ENCODE measurements around the gene YBX2. TPM values are rescaled to one million over a fixed set of nuclear protein-coding genes. Genes with fewer than 3 reads are reported as not detected.
A peak's percentile ranks its signal among the peaks of the same experiment; 100 is the strongest.

The YBX2 gene
- total and polyA plus RNA-seq, 2 donors (not counting 1 experiment from before 2014, with no cell fraction given) = 0.15 to 0.22 TPM

GRCh38 chr17:7239091-7240027 is 55.1 kb downstream of the YBX2 start, which contains the start of gene PHF23:
Gene PHF23 (minus strand): TSS chr17:7239457. CDS start chr17:7239279, 178 bp downstream.
- intact Hi-C loops (cut with micrococcal nuclease) = loop anchor here (1.0 to 5.0 kb wide), 7 partner anchors 20 to 447 kb away; partner anchors contain the start of genes ACADVL, DLG4, EIF5A and SENP3
- Histone ChIP-seq H3K4me1 (ENCODE audit: control insufficient read depth in 2 of 2, insufficient read depth in 2 of 2, low read length in 2 of 2) (peaks cover 42 to 49% of the 10 kb centered on the region in 2 donors), H2AFZ (ENCODE audit: insufficient read depth, low read depth, low read length, poor library complexity, severe bottlenecking) (peak within 1 kb of the TSS; percentile 65), H4K20me1 (ENCODE audit: control insufficient read depth, insufficient read depth, low read length, poor library complexity, severe bottlenecking) (peaks cover 22% of the 10 kb centered on the region), H3K4me3 (ENCODE audit: control extremely low read depth in 1 of 5, extremely low read depth in 1 of 5, insufficient read depth in 1 of 5, low read depth in 2 of 5, low read length in 4 of 5) (peak within 1 kb of the TSS; percentile 74 to 97 (median 75)), H3K36me3 (replicated peaks in 1 of 2; ENCODE audit: control extremely low read depth in 1 of 2, control insufficient read depth in 1 of 2, extremely low read depth in 1 of 2, insufficient read depth in 2 of 2, low read length in 1 of 2) (peaks cover 0 to 27% of the 10 kb centered on the region in 2 experiments), H3K4me2 (replicated peaks; ENCODE audit: low read depth, low read length, poor library complexity, severe bottlenecking) (peak within 1 kb of the TSS; percentile 79), H3K27me3 (replicated peaks in 1 of 4; ENCODE audit: control extremely low read depth in 1 of 4, control insufficient read depth in 3 of 4, insufficient read depth in 4 of 4, low read length in 3 of 4) (no peaks in the 10 kb centered on the region), H3K9me3 (ENCODE audit: control extremely low read depth in 1 of 3, control insufficient read depth in 2 of 3, insufficient read depth in 1 of 3, low read length in 2 of 3) (no peaks in the 10 kb centered on the region), H3K9ac (ENCODE audit: low read length) (peak within 1 kb of the TSS; percentile 94), H3K79me2 (ENCODE audit: control insufficient read depth, insufficient read depth, low read length) (peaks cover 42% of the 10 kb centered on the region), H3K27ac (ENCODE audit: low read length in 2 of 2) (peak within 1 kb of the TSS; percentile 55 to 97)
- H3K4me3 Mint-ChIP-seq = peak within 1 kb of the TSS; percentile 98
- TF ChIP-seq EZH2 (IDR thresholded peaks at IDR 0.05; ENCODE audit: borderline replicate concordance, insufficient read depth, low read depth, low read length, poor library complexity, severe bottlenecking) = no peak
- H3K27ac Mint-ChIP-seq = peak within 1 kb of the TSS; percentile 100
- ChIA-PET CTCF (interaction anchor here (0.5 to 5.0 kb wide), 5 partner anchors 10 to 373 kb away, joined by 3 to 36 read pairs (median 5); partner anchors contain the start of genes ACADVL, CTDNEP1, DLG4 and ELP5), POLR2A (interaction anchor here (0.6 to 13.1 kb wide), 8 partner anchors 11 to 1008 kb away, joined by 3 to 157 read pairs (median 4); partner anchors contain the start of genes ACADVL, CTC1, CTDNEP1 and DLG4)
- peaks cover 61% of the 10 kb centered on the region for H3K4me1 Mint-ChIP-seq
- no peaks in the 10 kb centered on the region for H3K27me3 Mint-ChIP-seq
- WGBS (ENCODE audit: insufficient coverage) = under 1% methylated on average over 53 of the region's 72 CpGs
- DNase-seq (peak; percentile 98), ATAC-seq (ENCODE audit: low read depth) (peak; percentile 64)
- no peaks in the 10 kb centered on the region for H3K9me3 Mint-ChIP-seq (ENCODE audit: insufficient read depth)

DNA sequence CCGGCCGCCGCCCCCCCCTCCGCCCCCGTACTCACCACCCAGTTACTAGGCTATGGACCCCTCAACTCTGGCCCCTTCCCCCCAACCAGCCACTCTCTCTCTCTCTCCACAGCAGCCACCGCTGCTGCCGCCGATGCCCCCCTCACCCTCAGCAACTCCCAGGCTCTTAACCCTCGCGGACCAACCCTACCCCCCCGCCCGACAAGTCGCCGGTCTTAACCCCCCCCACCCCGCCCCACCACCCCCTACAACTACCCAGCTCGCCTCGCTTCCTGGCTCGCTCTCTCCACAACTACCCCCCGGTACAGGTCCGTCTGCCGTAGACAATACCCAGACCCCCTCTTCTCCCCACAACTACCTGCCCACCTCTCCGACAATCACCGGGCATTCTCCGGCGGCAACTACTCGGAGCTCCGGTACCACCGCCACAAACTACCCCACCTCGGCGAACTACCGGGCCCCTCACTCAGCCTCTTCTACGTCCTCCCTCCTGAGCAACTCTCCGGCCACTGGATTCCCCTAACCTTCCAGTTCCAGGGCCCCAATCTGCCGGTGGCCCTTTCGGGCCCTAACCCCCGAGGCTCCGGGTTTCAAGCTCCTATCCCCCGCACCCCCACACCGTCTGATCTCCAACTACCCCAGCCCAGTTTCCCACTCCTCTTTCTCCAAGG is 55.9 kb downstream of the YBX2 start:
- Histone ChIP-seq H3K9me3 (ENCODE audit: control extremely low read depth in 1 of 3, control insufficient read depth in 2 of 3, insufficient read depth in 1 of 3, low read length in 2 of 3) (no peaks in the 10 kb centered on the region), H3K27me3 (replicated peaks in 1 of 4; ENCODE audit: control extremely low read depth in 1 of 4, control insufficient read depth in 3 of 4, insufficient read depth in 4 of 4, low read length in 3 of 4) (no peaks in the 10 kb centered on the region), H3K79me2 (ENCODE audit: control insufficient read depth, insufficient read depth, low read length) (peaks cover 50% of the 10 kb centered on the region), H3K9ac (ENCODE audit: low read length) (peak overlapping the region; percentile 94), H3K27ac (ENCODE audit: low read length in 2 of 2) (peak overlapping the region; percentile 55 to 85), H3K4me2 (replicated peaks; ENCODE audit: low read depth, low read length, poor library complexity, severe bottlenecking) (peak overlapping the region; percentile 79), H2AFZ (ENCODE audit: insufficient read depth, low read depth, low read length, poor library complexity, severe bottlenecking) (peak overlapping the region; percentile 65), H3K36me3 (replicated peaks in 1 of 2; ENCODE audit: control extremely low read depth in 1 of 2, control insufficient read depth in 1 of 2, extremely low read depth in 1 of 2, insufficient read depth in 2 of 2, low read length in 1 of 2) (peaks cover 0 to 25% of the 10 kb centered on the region in 2 experiments), H3K4me1 (ENCODE audit: control insufficient read depth in 2 of 2, insufficient read depth in 2 of 2, low read length in 2 of 2) (peaks cover 44 to 53% of the 10 kb centered on the region in 2 donors), H4K20me1 (ENCODE audit: control insufficient read depth, insufficient read depth, low read length, poor library complexity, severe bottlenecking) (peaks cover 22% of the 10 kb centered on the region), H3K4me3 (ENCODE audit: control extremely low read depth in 1 of 5, extremely low read depth in 1 of 5, insufficient read depth in 1 of 5, low read depth in 2 of 5, low read length in 4 of 5) (peak overlapping the region; percentile 74 to 97 (median 75))
- peak overlapping the region; percentile 100 for H3K27ac Mint-ChIP-seq
- intact Hi-C loops (cut with micrococcal nuclease) = loop anchor here (1.0 to 5.0 kb wide), 7 partner anchors 19 to 448 kb away; partner anchors contain the start of genes ACADVL, DLG4, EIF5A and SENP3
- peak overlapping the region; percentile 98 for H3K4me3 Mint-ChIP-seq
- ChIA-PET CTCF (interaction anchor here (0.6 to 5.0 kb wide), 3 partner anchors 13 to 374 kb away, joined by 5 to 36 read pairs (median 6); partner anchors contain the start of genes ACADVL, CTDNEP1, DLG4 and ELP5), POLR2A (interaction anchor here (0.6 to 13.1 kb wide), 11 partner anchors 12 to 1783 kb away, joined by 3 to 157 read pairs (median 3); partner anchors contain the start of genes ACADVL, CTDNEP1, DLG4 and ELP5)
- no peaks in the 10 kb centered on the region for H3K27me3 Mint-ChIP-seq
- H3K4me1 Mint-ChIP-seq = peaks cover 65% of the 10 kb centered on the region
- H3K9me3 Mint-ChIP-seq (ENCODE audit: insufficient read depth) = no peaks in the 10 kb centered on the region
- WGBS (ENCODE audit: insufficient coverage) = under 1% methylated on average over 25 of the region's 39 CpGs
- TF ChIP-seq EZH2 (IDR thresholded peaks at IDR 0.05; ENCODE audit: borderline replicate concordance, insufficient read depth, low read depth, low read length, poor library complexity, severe bottlenecking) (no peak), CTCF (IDR thresholded peaks at IDR 0.05) (no peak)
- ATAC-seq (ENCODE audit: low read depth) (no peak), DNase-seq (peak; percentile 69)

Measured in B cell (primary cell).